ENCODE results near the gene PRR23E.

Gene PRR23E

DNA sequence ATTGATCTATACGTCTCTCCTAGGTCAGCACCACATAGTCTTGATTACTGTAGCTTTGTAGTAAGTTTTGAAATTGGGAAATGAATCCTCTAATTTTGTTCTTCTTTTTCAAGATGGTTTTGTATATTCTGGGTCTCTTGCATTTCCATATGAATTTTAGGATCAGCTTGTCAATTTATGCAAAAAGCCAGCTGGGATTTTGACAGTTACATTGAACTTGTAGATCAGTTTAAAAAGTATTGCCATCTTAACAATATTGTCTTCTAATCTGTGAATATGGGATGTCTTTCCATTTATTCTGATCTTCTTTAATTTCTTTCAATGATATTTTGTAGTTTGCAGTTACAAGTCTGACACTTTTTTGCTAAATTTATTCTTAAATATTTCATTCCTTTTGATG, 5.6 kb upstream of the PRR23E start:
- Histone ChIP-seq H3K9me3 (ENCODE audit: control insufficient read depth, insufficient read depth, low read depth, low read length) (no peaks in the 10 kb centered on the region), H3K4me3 (ENCODE audit: low read depth, low read length) (no peak overlapping the region), H3K4me1 (ENCODE audit: control insufficient read depth, insufficient read depth, low read length) (no peaks in the 10 kb centered on the region), H3K27ac (ENCODE audit: extremely low read depth, low read depth, low read length) (no peak overlapping the region), H3K36me3 (ENCODE audit: control insufficient read depth in 2 of 2, insufficient read depth in 1 of 2, low read length in 2 of 2) (no peaks in the 10 kb centered on the region)
- TF ChIP-seq ZNF341 (tag by site-specific recombination; IDR thresholded peaks at IDR 0.05; ENCODE audit: low read depth): no peak
- TF ChIP-seq ZNF747 (tag by site-specific recombination; IDR thresholded peaks at IDR 0.05): no peak
- no peak for TF ChIP-seq ZSCAN30 (tag by site-specific recombination; IDR thresholded peaks at IDR 0.05)
- no peak for TF ChIP-seq ZBTB17 (tag by site-specific recombination; IDR thresholded peaks at IDR 0.05)
- no peak for TF ChIP-seq REPIN1 (tag by site-specific recombination; IDR thresholded peaks at IDR 0.05; ENCODE audit: low read depth)
- TF ChIP-seq ZNF133 (tag by site-specific recombination; IDR thresholded peaks at IDR 0.05): no peak
- TF ChIP-seq GLIS2 (tag by site-specific recombination; IDR thresholded peaks at IDR 0.05): no peak
- CTCF ChIA-PET: interaction anchor here (0.6 kb wide), 1 partner anchor 12 kb away, joined by 8 read pairs; no protein-coding TSS in a partner anchor
- POLR2A ChIA-PET: no interaction called here

DNA sequence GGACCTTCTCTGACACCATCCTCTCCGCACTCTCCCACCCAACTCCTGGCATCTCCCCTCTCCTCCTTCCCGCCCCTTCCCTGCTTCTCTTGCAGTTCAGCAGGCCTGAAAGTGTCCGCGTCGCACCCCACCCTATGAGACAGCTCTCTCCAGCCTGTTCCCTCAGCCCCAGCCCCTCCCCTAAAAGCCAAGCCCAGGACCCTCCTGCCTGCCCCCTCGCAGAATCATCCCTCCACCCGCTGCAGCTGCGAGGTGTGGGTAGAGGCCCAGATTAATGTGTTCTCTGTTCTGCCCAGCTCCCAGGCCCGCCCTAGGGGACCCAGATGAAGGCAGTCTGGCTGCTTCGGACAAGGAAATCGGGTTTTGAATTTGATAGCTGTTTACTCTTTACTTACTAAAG, 410 bp downstream of the PRR23E start:
- ChIA-PET POLR2A (no interaction called here), CTCF (no interaction called here)
- Histone ChIP-seq H3K4me1 (ENCODE audit: control insufficient read depth, insufficient read depth, low read length) (no peaks in the 10 kb centered on the region), H3K27ac (ENCODE audit: extremely low read depth, low read depth, low read length) (no peak overlapping the region), H3K36me3 (ENCODE audit: control insufficient read depth in 2 of 2, insufficient read depth in 1 of 2, low read length in 2 of 2) (no peaks in the 10 kb centered on the region), H3K9me3 (ENCODE audit: control insufficient read depth, insufficient read depth, low read depth, low read length) (no peaks in the 10 kb centered on the region), H3K4me3 (ENCODE audit: low read depth, low read length) (no peak overlapping the region)
- TF ChIP-seq ZFP69B (tag by site-specific recombination; IDR thresholded peaks at IDR 0.05) (no peak), SP7 (tag by site-specific recombination; IDR thresholded peaks at IDR 0.05) (no peak), HOXD13 (CRISPR knock-in tag; IDR thresholded peaks at IDR 0.05; ENCODE audit: borderline replicate concordance) (no peak), GFI1B (tag by site-specific recombination; IDR thresholded peaks at IDR 0.05) (no peak), ZNF121 (tag by site-specific recombination; IDR thresholded peaks at IDR 0.05) (no peak), ZNF302 (tag by site-specific recombination; IDR thresholded peaks at IDR 0.05; ENCODE audit: low read depth) (no peak), PRDM1 (tag by site-specific recombination; IDR thresholded peaks at IDR 0.05) (no peak), ZNF10 (tag by site-specific recombination; IDR thresholded peaks at IDR 0.05) (no peak)
- TF ChIP-seq, protein P1, sequence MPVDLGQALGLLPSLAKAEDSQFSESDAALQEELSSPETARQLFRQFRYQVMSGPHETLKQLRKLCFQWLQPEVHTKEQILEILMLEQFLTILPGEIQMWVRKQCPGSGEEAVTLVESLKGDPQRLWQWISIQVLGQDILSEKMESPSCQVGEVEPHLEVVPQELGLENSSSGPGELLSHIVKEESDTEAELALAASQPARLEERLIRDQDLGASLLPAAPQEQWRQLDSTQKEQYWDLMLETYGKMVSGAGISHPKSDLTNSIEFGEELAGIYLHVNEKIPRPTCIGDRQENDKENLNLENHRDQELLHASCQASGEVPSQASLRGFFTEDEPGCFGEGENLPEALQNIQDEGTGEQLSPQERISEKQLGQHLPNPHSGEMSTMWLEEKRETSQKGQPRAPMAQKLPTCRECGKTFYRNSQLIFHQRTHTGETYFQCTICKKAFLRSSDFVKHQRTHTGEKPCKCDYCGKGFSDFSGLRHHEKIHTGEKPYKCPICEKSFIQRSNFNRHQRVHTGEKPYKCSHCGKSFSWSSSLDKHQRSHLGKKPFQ (tag by site-specific recombination; IDR thresholded peaks at IDR 0.05): no peak
- TF ChIP-seq, protein P2, sequence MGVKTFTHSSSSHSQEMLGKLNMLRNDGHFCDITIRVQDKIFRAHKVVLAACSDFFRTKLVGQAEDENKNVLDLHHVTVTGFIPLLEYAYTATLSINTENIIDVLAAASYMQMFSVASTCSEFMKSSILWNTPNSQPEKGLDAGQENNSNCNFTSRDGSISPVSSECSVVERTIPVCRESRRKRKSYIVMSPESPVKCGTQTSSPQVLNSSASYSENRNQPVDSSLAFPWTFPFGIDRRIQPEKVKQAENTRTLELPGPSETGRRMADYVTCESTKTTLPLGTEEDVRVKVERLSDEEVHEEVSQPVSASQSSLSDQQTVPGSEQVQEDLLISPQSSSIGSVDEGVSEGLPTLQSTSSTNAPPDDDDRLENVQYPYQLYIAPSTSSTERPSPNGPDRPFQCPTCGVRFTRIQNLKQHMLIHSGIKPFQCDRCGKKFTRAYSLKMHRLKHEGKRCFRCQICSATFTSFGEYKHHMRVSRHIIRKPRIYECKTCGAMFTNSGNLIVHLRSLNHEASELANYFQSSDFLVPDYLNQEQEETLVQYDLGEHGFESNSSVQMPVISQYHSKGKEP (tag by site-specific recombination; IDR thresholded peaks at IDR 0.05): no peak
- TF ChIP-seq, protein P3, sequence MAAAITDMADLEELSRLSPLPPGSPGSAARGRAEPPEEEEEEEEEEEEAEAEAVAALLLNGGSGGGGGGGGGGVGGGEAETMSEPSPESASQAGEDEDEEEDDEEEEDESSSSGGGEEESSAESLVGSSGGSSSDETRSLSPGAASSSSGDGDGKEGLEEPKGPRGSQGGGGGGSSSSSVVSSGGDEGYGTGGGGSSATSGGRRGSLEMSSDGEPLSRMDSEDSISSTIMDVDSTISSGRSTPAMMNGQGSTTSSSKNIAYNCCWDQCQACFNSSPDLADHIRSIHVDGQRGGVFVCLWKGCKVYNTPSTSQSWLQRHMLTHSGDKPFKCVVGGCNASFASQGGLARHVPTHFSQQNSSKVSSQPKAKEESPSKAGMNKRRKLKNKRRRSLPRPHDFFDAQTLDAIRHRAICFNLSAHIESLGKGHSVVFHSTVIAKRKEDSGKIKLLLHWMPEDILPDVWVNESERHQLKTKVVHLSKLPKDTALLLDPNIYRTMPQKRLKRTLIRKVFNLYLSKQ (tag by site-specific recombination; IDR thresholded peaks at IDR 0.05; ENCODE audit: borderline replicate concordance): no peak
- TF ChIP-seq, protein P4, sequence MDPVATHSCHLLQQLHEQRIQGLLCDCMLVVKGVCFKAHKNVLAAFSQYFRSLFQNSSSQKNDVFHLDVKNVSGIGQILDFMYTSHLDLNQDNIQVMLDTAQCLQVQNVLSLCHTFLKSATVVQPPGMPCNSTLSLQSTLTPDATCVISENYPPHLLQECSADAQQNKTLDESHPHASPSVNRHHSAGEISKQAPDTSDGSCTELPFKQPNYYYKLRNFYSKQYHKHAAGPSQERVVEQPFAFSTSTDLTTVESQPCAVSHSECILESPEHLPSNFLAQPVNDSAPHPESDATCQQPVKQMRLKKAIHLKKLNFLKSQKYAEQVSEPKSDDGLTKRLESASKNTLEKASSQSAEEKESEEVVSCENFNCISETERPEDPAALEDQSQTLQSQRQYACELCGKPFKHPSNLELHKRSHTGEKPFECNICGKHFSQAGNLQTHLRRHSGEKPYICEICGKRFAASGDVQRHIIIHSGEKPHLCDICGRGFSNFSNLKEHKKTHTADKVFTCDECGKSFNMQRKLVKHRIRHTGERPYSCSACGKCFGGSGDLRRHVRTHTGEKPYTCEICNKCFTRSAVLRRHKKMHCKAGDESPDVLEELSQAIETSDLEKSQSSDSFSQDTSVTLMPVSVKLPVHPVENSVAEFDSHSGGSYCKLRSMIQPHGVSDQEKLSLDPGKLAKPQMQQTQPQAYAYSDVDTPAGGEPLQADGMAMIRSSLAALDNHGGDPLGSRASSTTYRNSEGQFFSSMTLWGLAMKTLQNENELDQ (tag by site-specific recombination; IDR thresholded peaks at IDR 0.05; ENCODE audit: low read depth): no peak

All from HEK293 (cell line).